IMR-90 (cell line): ENCODE data around the gene SLC35F6. TPM values are rescaled to one million over a fixed set of nuclear protein-coding genes. Genes with fewer than 3 reads are reported as not detected.

Experiments used
- ATAC-seq: fragments of 200-7000 bp; cut with Tn5 transposase; 2 replicates; pipeline ENCODE4 v1.9.1; 2020; ENCODE audit warnings: low read depth, mild to moderate bottlenecking, moderate library complexity
- BruUV-seq: library from RNA; stranded (reverse); fragments of 400-500 nt; replicated peaks from 2 replicates; lab custom pipeline; 2021; lab: Mats Ljungman, UMichigan
- CTCF ChIA-PET: fragments of 300-600 bp; formaldehyde crosslinking; extraction: SDS; loops from one replicate; lab custom pipeline; 2021; ENCODE audit warnings: antibody characterized with exemption; lab: Yijun Ruan, JAX
- POLR2A ChIA-PET: fragments of 300-600 bp; sonication (Branson Sonifier 250); formaldehyde crosslinking; loops from one replicate; lab custom pipeline; 2022; ENCODE audit warnings: antibody characterized with exemption; ENCODE audit not compliant: unreplicated experiment; lab: Charles Lee
- DNase-seq: peaks from one replicate; pipeline ENCODE4 v3.0.0; 2013
- H2AFZ ChIP-seq: replicated peaks from 2 replicates; pipeline ENCODE3; 2013; ENCODE audit warnings: low read length, mild to moderate bottlenecking; ENCODE audit not compliant: poor library complexity
- H2AK5ac ChIP-seq: 2 replicates; pipeline ENCODE4 v1.6.1; 2013; ENCODE audit warnings: low read depth, low read length, inconsistent platforms
- H2AK9ac ChIP-seq: replicated peaks from 2 replicates; pipeline ENCODE3; 2013; ENCODE audit warnings: mild to moderate bottlenecking, low read depth, low read length, moderate library complexity; ENCODE audit not compliant: poor library complexity
- H2BK120ac ChIP-seq: 2 replicates; pipeline ENCODE4 v1.6.1; 2013; ENCODE audit warnings: low read depth, low read length, inconsistent platforms
- H2BK15ac ChIP-seq: 3 replicates; pipeline ENCODE4 v1.6.1; 2013; ENCODE audit warnings: low read depth, low read length, inconsistent platforms
- H2BK20ac ChIP-seq: 2 replicates; pipeline ENCODE4 v1.6.1; 2013; ENCODE audit warnings: low read depth, mild to moderate bottlenecking, inconsistent platforms, low read length, moderate library complexity
- H2BK5ac ChIP-seq: 2 replicates; pipeline ENCODE4 v1.6.1; 2013; ENCODE audit warnings: mild to moderate bottlenecking, low read depth, low read length, inconsistent platforms; ENCODE audit not compliant: poor library complexity, severe bottlenecking
- H3K14ac ChIP-seq: replicated peaks from 2 replicates; pipeline ENCODE4 v1.6.1; 2013; ENCODE audit warnings: low read depth, low read length, inconsistent platforms
- H3K18ac ChIP-seq: 2 replicates; pipeline ENCODE4 v1.6.1; 2013; ENCODE audit warnings: low read depth, low read length, control low read depth
- H3K23ac ChIP-seq: 2 replicates; pipeline ENCODE4 v1.6.1; 2013; ENCODE audit warnings: low read depth, low read length, inconsistent platforms
- H3K27ac ChIP-seq: 2 replicates; pipeline ENCODE4 v1.5.1; 2013; ENCODE audit warnings: mild to moderate bottlenecking, control low read depth, low read length; ENCODE audit not compliant: insufficient read depth
- H3K27me3 ChIP-seq: 2 replicates; pipeline ENCODE4 v1.6.1; 2013; ENCODE audit warnings: low read length; ENCODE audit not compliant: control insufficient read depth, insufficient read depth
- H3K36me3 ChIP-seq: 2 replicates; pipeline ENCODE4 v1.6.1; 2013; ENCODE audit warnings: low read length, mixed read lengths; ENCODE audit not compliant: control insufficient read depth, insufficient read depth
- H3K4ac ChIP-seq: 2 replicates; pipeline ENCODE4 v1.6.1; 2013; ENCODE audit warnings: low read depth, low read length, inconsistent platforms
- H3K4me1 ChIP-seq: 2 replicates; pipeline ENCODE4 v1.6.1; 2013; ENCODE audit warnings: low read length, mixed read lengths; ENCODE audit not compliant: control insufficient read depth, insufficient read depth
- H3K4me2 ChIP-seq: 2 replicates; pipeline ENCODE4 v1.6.1; 2013; ENCODE audit warnings: low read depth, mild to moderate bottlenecking, control low read depth, low read length, moderate library complexity
- H3K4me3 ChIP-seq: 2 replicates; pipeline ENCODE4 v1.5.1; 2013; ENCODE audit warnings: low read depth, mild to moderate bottlenecking, control low read depth, low read length, moderate library complexity; ENCODE audit not compliant: insufficient read depth
- H3K56ac ChIP-seq: 2 replicates; pipeline ENCODE4 v1.6.1; 2013; ENCODE audit warnings: low read length, inconsistent platforms; ENCODE audit not compliant: insufficient read depth; ENCODE audit errors: extremely low read depth
- H3K79me1 ChIP-seq, 2 experiments: 2 replicates each; pipeline ENCODE4 v1.6.1; 2013; ENCODE audit warnings: low read length in 2 of 2, inconsistent platforms in 1 of 2, low read depth in 1 of 2
- H3K9ac ChIP-seq: 2 replicates; pipeline ENCODE4 v1.6.1; 2013; ENCODE audit warnings: low read depth, low read length, control low read depth
- H3K9me1 ChIP-seq: 2 replicates; pipeline ENCODE4 v1.6.1; 2013; ENCODE audit warnings: low read length, inconsistent platforms; ENCODE audit not compliant: insufficient read depth
- H3K9me3 ChIP-seq: 2 replicates; pipeline ENCODE4 v1.6.1; 2013; ENCODE audit warnings: low read length; ENCODE audit not compliant: control insufficient read depth, insufficient read depth
- H4K20me1 ChIP-seq: 2 replicates; pipeline ENCODE4 v1.6.1; 2013; ENCODE audit warnings: low read length, inconsistent platforms; ENCODE audit not compliant: insufficient read depth
- H4K5ac ChIP-seq: 2 replicates; pipeline ENCODE4 v1.6.1; 2013; ENCODE audit warnings: mild to moderate bottlenecking, low read depth, low read length, control low read depth
- H4K8ac ChIP-seq, 2 experiments: 2 replicates each; pipeline ENCODE4 v1.6.1; 2013; ENCODE audit warnings: low read depth in 2 of 2, low read length in 2 of 2, control low read depth in 1 of 2, inconsistent platforms in 1 of 2
- H4K91ac ChIP-seq: 2 replicates; pipeline ENCODE4 v1.6.1; 2013; ENCODE audit warnings: low read depth, low read length, inconsistent platforms; ENCODE audit not compliant: insufficient read depth
- BHLHE40 ChIP-seq: fragments of 150-350 bp; IDR thresholded peaks from 2 replicates; pipeline ENCODE4 v1.6.1; 2016; ENCODE audit warnings: mild to moderate bottlenecking, low read depth, low read length
- CEBPB ChIP-seq: IDR thresholded peaks from 2 replicates; pipeline ENCODE4 v1.6.1; 2012; ENCODE audit warnings: low read depth, low read length, improper control_type of control experiment
- CHD1 ChIP-seq: IDR thresholded peaks from 2 replicates; pipeline ENCODE4 v1.6.1; 2012; ENCODE audit warnings: low read depth, low read length, improper control_type of control experiment
- CTCF ChIP-seq: conservative IDR thresholded peaks from 2 replicates; pipeline ENCODE4 v1.5.1; 2012; ENCODE audit warnings: mild to moderate bottlenecking, low read depth, low read length, improper control_type of control experiment
- ELK1 ChIP-seq: fragments of 150-350 bp; IDR thresholded peaks from 2 replicates; pipeline ENCODE4 v1.6.1; 2016; ENCODE audit warnings: low read depth, mild to moderate bottlenecking, low read length, moderate library complexity, borderline replicate concordance
- FOS ChIP-seq: fragments of 150-350 bp; IDR thresholded peaks from 2 replicates; pipeline ENCODE4 v1.6.1; 2016; ENCODE audit warnings: low read depth, low read length
- MAFK ChIP-seq: IDR thresholded peaks from 2 replicates; pipeline ENCODE4 v1.6.1; 2012; ENCODE audit warnings: low read depth, low read length, improper control_type of control experiment
- MAZ ChIP-seq: IDR thresholded peaks from 2 replicates; pipeline ENCODE4 v1.6.1; 2012; ENCODE audit warnings: low read depth, mild to moderate bottlenecking, low read length, improper control_type of control experiment, moderate library complexity, borderline replicate concordance
- MXI1 ChIP-seq: IDR thresholded peaks from 2 replicates; pipeline ENCODE4 v1.6.1; 2012; ENCODE audit warnings: low read depth, mild to moderate bottlenecking, low read length, moderate library complexity, borderline replicate concordance
- NFE2L2 ChIP-seq: fragments of 150-350 bp; IDR thresholded peaks from 2 replicates; pipeline ENCODE4 v1.6.1; 2016; ENCODE audit warnings: low read depth, mild to moderate bottlenecking, low read length
- POLR2A ChIP-seq: IDR thresholded peaks from 2 replicates; pipeline ENCODE4 v1.6.1; 2012; ENCODE audit warnings: mild to moderate bottlenecking, low read depth, low read length
- RCOR1 ChIP-seq: IDR thresholded peaks from 2 replicates; pipeline ENCODE4 v1.6.1; 2012; ENCODE audit warnings: mild to moderate bottlenecking, low read length, improper control_type of control experiment; ENCODE audit not compliant: insufficient replicate concordance
- RFX5 ChIP-seq: IDR thresholded peaks from 2 replicates; pipeline ENCODE4 v1.8.0; 2012; ENCODE audit warnings: low read depth, mild to moderate bottlenecking, low read length, moderate library complexity
- SMC3 ChIP-seq: fragments of 150-350 bp; IDR thresholded peaks from 2 replicates; pipeline ENCODE4 v1.6.1; 2016; ENCODE audit warnings: low read depth, mild to moderate bottlenecking, antibody characterized with exemption, low read length, moderate library complexity
- WGBS, 2 experiments: methylation state at CpG; one replicate each; pipeline versions ENCODE4 v1.1.5 to v1.1.7; 2013; ENCODE audit warnings: missing lambda C conversion rate in 2 of 2; ENCODE audit not compliant: insufficient read length in 1 of 2; ENCODE audit errors: extremely low coverage in 2 of 2; 5-methylcytosine and 5-hydroxymethylcytosine counted together
- dilution Hi-C: fragments of 300-500 bp; cut with HindIII; formaldehyde crosslinking; loops from one replicate; pipeline ENCODE4 v1.14.3; 2018; ENCODE audit warnings: low sequenced_read_pairs; ENCODE audit not compliant: unreplicated experiment
- in situ Hi-C: fragments of 300-500 bp; cut with MboI; formaldehyde crosslinking; loops from 3 replicates; pipeline ENCODE4 v1.14.3; 2019; ENCODE audit warnings: low sequenced_read_pairs, inconsistent platforms, mixed read lengths
- intact Hi-C: fragments of 100-400 bp; cut with micrococcal nuclease; formaldehyde crosslinking; loops from 2 replicates; pipeline ENCODE4 v1.10.0; 2022
- polyA plus RNA-seq, 3 experiments: library from polyadenylated mRNA; depleted of rRNA; stranded (reverse); fragments of >200 nt; gene quantifications; 2 replicates each; pipeline ENCODE4 v1.2.3, GENCODE V29; 2012; ENCODE audit warnings: low replicate concordance in 1 of 3
- total RNA-seq: library from RNA; depleted of rRNA; stranded (reverse); fragments of >200 nt; gene quantifications from 2 replicates; pipeline ENCODE4 v1.2.3, GENCODE V29; 2012
- TF ChIP-seq, protein P1 (sequence below): fragments of 150-350 bp; IDR thresholded peaks from 2 replicates; pipeline ENCODE4 v1.6.1; 2017; ENCODE audit warnings: mild to moderate bottlenecking, antibody characterized with exemption, low read length, low read depth

The SLC35F6 gene
- total and polyA plus RNA-seq, 2 of the 4 experiments (the other 2 are of a cell fraction) = 19.1 to 30.6 TPM

DNA sequence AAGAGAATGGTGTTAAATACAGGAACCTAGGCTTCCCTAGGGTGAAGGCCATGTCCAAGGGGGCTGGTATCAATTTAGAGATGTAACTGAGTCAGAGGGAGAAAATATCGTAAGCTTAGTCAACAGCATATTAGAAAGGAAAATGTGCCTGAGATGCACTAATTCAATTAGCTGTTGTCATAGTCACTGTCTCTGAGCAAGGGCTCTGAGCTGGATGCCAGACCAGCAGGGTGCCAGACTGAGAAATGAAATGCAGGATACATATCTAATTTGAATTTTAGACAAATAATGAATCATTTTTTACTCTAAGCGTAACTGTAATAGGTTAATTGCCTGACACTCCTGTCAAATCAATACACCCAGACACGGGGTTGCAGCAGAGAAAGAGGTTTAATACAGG lies 11.4 kb upstream of the SLC35F6 start:
- Histone ChIP-seq H3K9me3 (peaks cover 3% of the 10 kb centered on the region), H2BK20ac (peak overlapping the region; percentile 60; the same call in 1 of the 2 replicates), H3K9me1 (no peaks in the 10 kb centered on the region; the same call in 1 of the 2 replicates), H2BK5ac (no peak overlapping the region), H3K18ac (no peak overlapping the region), H3K79me1 (peaks cover 0 to 8% of the 10 kb centered on the region in 2 experiments; a peak in 2 of 4 replicates), H2AFZ (no peak overlapping the region), H3K4me3 (no peak overlapping the region), H2AK5ac (no peak overlapping the region), H3K4ac (peak overlapping the region; percentile 20; the same call in 1 of the 2 replicates), H3K4me1 (peaks cover 5% of the 10 kb centered on the region), H3K27me3 (no peaks in the 10 kb centered on the region), H3K36me3 (no peaks in the 10 kb centered on the region), H4K20me1 (no peaks in the 10 kb centered on the region), H3K9ac (no peak overlapping the region), H3K23ac (no peak overlapping the region), H4K91ac (no peak overlapping the region), H3K4me2 (no peak overlapping the region), H2BK15ac (peak overlapping the region; percentile 78; the same call in 1 of the 3 replicates), H4K8ac (no peak overlapping the region), H2AK9ac (no peak overlapping the region), H3K14ac (no peak overlapping the region), H2BK120ac (peak overlapping the region; percentile 39), H4K5ac (no peak overlapping the region), H3K27ac (no peak overlapping the region), H3K56ac (no peak overlapping the region)
- intact Hi-C loops = no loop called here
- DNase-seq (no peak), ATAC-seq (no peak)
- no peak for TF ChIP-seq CEBPB
- no peak for TF ChIP-seq MAZ
- no peak for TF ChIP-seq POLR2A
- TF ChIP-seq ELK1 = no peak
- no peak for TF ChIP-seq RCOR1
- no peak for TF ChIP-seq BHLHE40
- no peak for TF ChIP-seq FOS
- no peak for TF ChIP-seq MAFK
- TF ChIP-seq RFX5 = no peak
- TF ChIP-seq CHD1 = no peak
- TF ChIP-seq SMC3 = no peak
- TF ChIP-seq MXI1 = no peak
- TF ChIP-seq, protein P1, sequence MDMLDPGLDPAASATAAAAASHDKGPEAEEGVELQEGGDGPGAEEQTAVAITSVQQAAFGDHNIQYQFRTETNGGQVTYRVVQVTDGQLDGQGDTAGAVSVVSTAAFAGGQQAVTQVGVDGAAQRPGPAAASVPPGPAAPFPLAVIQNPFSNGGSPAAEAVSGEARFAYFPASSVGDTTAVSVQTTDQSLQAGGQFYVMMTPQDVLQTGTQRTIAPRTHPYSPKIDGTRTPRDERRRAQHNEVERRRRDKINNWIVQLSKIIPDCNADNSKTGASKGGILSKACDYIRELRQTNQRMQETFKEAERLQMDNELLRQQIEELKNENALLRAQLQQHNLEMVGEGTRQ = no peak
- no peak for TF ChIP-seq NFE2L2
- TF ChIP-seq CTCF = no peak
- dilution Hi-C loops = no loop called here
- POLR2A ChIA-PET = interaction anchor here (0.6 kb wide), 1 partner anchor 10 kb away, joined by 8 read pairs; no protein-coding TSS in a partner anchor
- no CpG with 5 or more reads among the region's 3 CpGs for WGBS, 2 experiments
- CTCF ChIA-PET = interaction anchor here (0.6 to 0.8 kb wide), 3 partner anchors 118 to 1542 kb away, joined by 3 to 5 read pairs (median 5); no protein-coding TSS in a partner anchor
- no TSS peak for BruUV-seq
- in situ Hi-C loops = no loop called here
